Stimulated activated CD8-positive, alpha-beta memory T cell treated with anti-CD3 and anti-CD28 coated beads, Interleukin-15, amount 100 ng/mL, for 1 hour (primary cell): ENCODE measurements around the gene STK32C.
"Not testable (repeated sequence)": the region's sequence is repeated elsewhere in the genome, so short reads cannot be mapped to it uniquely, and the experiment has no call there.

ENCODE experiments used
- DNase-seq: peaks from one replicate; pipeline ENCODE4 v3.0.0-alpha.2; 2020; ENCODE audit warnings: low read depth

The STK32C gene

GRCh38 chr10:132317477-132317876 lies 9.7 kb upstream of the STK32C start:
- not testable (repeated sequence) for DNase-seq

GRCh38 chr10:132316133-132316532 lies 8.4 kb upstream of the STK32C start:
- no peak for DNase-seq

- not testable (repeated sequence) for DNase-seq
These were observed 7.1 kb upstream of the STK32C start for GRCh38 chr10:132314881-132315280.

- DNase-seq = no peak
These were observed 6.6 kb upstream of the STK32C start for GRCh38 chr10:132314336-132314735.

- DNase-seq = no peak
These were observed 6.1 kb upstream of the STK32C start for GRCh38 chr10:132313865-132314264.

- no peak for DNase-seq
These were observed 5.6 kb upstream of the STK32C start for GRCh38 chr10:132313305-132313704.

GRCh38 chr10:132311338-132311939 lies 3.7 kb upstream of the STK32C start:
- no peak for DNase-seq

- DNase-seq = no peak
These were observed 3.1 kb upstream of the STK32C start for GRCh38 chr10:132310701-132311337.

- no peak for DNase-seq
These were observed 2.3 kb upstream of the STK32C start for GRCh38 chr10:132309879-132310591.

- DNase-seq = no peak
These were observed 1.7 kb upstream of the STK32C start for GRCh38 chr10:132309471-132309865.

- no peak for DNase-seq
These were observed 1.1 kb upstream of the STK32C start for GRCh38 chr10:132308587-132309470.

GRCh38 chr10:132306864-132307751 lies 642 bp downstream of the STK32C start:
- DNase-seq = no peak

- DNase-seq = no peak
These were observed 1.4 kb downstream of the STK32C start for GRCh38 chr10:132306343-132306685.

GRCh38 chr10:132305654-132306342 lies 2.0 kb downstream of the STK32C start:
- no peak for DNase-seq

- DNase-seq = no peak
These were observed 2.8 kb downstream of the STK32C start for GRCh38 chr10:132304756-132305509.

GRCh38 chr10:132303361-132304115 lies 4.2 kb downstream of the STK32C start:
- DNase-seq = no peak

GRCh38 chr10:132302421-132303310 lies 5.1 kb downstream of the STK32C start:
- no peak for DNase-seq
